ENCODE measurements around the gene DCAF6. TPM values are rescaled to one million over a fixed set of nuclear protein-coding genes. Genes with fewer than 3 reads are reported as not detected.
A peak's percentile ranks its signal among the peaks of the same experiment; 100 is the strongest.

Gene DCAF6
- total RNA-seq, 1 donor: 68.9 TPM

DNA sequence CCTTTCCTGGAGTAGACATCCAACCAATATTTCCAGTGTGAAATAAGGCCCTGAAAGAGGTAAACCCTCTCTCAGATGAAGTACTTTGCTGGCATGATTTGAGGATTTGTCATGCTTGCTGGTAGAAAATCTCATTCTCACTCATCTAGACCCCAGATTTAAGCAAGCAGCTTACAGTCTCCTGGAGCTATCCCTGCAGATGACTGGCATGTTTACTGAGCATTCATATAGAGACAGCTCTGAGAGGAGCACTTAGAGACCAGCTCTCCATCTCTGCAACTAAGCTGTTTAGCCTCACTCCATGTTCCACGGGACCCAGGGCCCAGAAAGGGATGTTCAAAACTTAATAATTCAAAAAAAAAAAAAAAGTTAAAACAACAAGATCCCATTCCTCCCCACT, 166.0 kb downstream of the DCAF6 start:
- no peak for DNase-seq (ENCODE audit: low read depth)
- TF ChIP-seq, protein P1, sequence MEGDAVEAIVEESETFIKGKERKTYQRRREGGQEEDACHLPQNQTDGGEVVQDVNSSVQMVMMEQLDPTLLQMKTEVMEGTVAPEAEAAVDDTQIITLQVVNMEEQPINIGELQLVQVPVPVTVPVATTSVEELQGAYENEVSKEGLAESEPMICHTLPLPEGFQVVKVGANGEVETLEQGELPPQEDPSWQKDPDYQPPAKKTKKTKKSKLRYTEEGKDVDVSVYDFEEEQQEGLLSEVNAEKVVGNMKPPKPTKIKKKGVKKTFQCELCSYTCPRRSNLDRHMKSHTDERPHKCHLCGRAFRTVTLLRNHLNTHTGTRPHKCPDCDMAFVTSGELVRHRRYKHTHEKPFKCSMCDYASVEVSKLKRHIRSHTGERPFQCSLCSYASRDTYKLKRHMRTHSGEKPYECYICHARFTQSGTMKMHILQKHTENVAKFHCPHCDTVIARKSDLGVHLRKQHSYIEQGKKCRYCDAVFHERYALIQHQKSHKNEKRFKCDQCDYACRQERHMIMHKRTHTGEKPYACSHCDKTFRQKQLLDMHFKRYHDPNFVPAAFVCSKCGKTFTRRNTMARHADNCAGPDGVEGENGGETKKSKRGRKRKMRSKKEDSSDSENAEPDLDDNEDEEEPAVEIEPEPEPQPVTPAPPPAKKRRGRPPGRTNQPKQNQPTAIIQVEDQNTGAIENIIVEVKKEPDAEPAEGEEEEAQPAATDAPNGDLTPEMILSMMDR (IDR thresholded peaks at IDR 0.05; ENCODE audit: insufficient read depth, low read length): no peak
- H3K4me3 ChIP-seq (ENCODE audit: low read depth, low read length): no peak overlapping the region

DNA sequence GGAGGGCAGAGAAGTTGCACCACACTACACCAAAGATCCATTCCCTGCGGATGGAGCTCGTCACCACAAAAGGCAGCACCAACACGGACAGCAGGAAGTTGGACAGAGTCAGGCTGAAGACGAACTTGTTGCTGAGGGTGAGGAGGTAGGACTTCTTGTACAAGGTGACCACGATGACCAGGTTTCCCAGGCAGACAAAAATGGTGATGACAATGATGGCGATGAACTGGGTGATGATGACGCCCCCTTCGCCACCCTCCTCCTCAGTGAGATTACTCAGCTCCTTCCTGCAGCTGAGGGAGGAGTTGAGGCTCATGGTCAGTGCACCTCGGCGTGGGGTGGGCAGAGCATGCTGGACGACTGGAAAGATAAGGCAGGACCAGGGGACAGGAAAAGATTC, 168.1 kb downstream of the DCAF6 start:
- H3K4me3 ChIP-seq (ENCODE audit: low read depth, low read length): no peak overlapping the region
- no peak for DNase-seq (ENCODE audit: low read depth)
- TF ChIP-seq, protein P1 (IDR thresholded peaks at IDR 0.05; ENCODE audit: insufficient read depth, low read length): no peak

DNA sequence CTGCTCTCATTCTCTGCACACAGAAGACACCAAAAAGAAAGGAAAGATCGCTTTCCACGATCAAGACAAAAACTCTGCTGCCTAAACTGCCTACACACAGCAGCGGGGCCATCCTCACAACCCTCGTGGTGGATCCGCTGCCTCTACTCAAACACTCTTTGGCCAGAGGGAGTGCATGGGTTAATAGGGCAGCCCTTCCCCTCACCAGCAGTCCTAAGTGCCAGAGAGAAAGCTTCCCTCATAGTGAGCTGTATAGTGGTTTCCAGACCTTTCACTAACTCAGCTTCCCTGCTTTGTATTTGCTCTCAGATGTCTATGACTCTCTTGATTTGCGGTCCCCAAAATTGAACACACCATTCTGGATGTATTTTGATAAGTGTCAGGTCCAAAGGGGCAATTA, 169.4 kb downstream of the DCAF6 start:
- no peak for DNase-seq (ENCODE audit: low read depth)
- TF ChIP-seq, protein P1 (IDR thresholded peaks at IDR 0.05; ENCODE audit: insufficient read depth, low read length): no peak

DNA sequence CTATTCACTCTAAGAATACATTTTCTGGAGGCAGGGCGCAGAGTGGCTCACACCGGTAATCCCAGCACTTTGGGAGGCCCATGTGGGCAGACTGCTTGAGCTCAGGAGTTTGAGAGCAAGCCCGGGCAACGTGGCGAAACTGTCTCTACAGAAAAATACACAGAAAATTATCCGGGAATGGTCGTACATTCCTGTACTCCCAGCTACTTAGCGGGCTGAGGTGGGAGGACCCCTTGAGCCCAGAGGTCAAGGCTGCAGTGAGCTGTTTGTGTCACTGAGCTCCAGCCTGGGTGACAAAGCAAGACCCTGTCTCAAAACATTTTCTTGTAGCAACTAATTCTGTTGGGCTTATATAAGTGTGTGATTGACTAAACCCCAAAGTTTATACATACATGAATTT, 169.8 kb downstream of the DCAF6 start:
- no peak overlapping the region for H3K4me3 ChIP-seq (ENCODE audit: low read depth, low read length)
- no peak for DNase-seq (ENCODE audit: low read depth)
- TF ChIP-seq, protein P1 (IDR thresholded peaks at IDR 0.05; ENCODE audit: insufficient read depth, low read length): no peak

More for the DNA sequence above, 169.4 kb downstream of the DCAF6 start:
- H3K4me3 ChIP-seq (ENCODE audit: low read depth, low read length): no peak overlapping the region

DNA sequence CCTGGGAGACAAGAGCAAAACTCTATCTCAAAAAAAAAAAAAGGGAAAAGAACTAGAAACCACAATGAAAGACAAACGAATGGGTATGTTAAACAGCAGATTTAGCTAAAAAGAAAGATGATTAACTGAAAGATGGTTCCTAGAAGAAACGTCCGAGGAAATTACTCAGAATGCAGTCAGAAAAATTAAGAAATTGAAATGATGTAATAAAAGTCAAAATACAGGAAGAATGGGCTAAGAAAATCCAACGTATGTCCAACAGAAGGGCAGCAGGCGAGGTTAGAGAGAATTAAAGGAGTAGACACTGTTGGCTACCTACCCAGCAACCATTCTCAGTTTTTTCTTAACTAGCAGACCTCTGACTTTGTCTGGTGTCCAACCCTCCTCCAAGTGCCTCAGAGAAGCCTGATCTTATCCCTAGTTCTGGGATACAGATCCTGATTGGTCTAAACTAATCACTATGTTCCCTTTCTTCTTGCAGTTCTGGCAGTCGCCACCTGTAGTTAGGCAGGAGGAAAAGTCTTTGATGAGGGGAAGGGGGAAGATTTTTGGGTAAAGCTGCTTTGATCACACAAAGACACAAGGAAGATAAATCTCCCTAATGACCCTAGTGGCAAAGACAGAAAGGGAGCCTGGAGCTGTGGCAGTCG, 174.5 kb downstream of the DCAF6 start:
- peak; percentile 34 for DNase-seq (ENCODE audit: low read depth)
- TF ChIP-seq, protein P1 (IDR thresholded peaks at IDR 0.05; ENCODE audit: insufficient read depth, low read length): no peak
- H3K4me3 ChIP-seq (ENCODE audit: low read depth, low read length): no peak overlapping the region

DNA sequence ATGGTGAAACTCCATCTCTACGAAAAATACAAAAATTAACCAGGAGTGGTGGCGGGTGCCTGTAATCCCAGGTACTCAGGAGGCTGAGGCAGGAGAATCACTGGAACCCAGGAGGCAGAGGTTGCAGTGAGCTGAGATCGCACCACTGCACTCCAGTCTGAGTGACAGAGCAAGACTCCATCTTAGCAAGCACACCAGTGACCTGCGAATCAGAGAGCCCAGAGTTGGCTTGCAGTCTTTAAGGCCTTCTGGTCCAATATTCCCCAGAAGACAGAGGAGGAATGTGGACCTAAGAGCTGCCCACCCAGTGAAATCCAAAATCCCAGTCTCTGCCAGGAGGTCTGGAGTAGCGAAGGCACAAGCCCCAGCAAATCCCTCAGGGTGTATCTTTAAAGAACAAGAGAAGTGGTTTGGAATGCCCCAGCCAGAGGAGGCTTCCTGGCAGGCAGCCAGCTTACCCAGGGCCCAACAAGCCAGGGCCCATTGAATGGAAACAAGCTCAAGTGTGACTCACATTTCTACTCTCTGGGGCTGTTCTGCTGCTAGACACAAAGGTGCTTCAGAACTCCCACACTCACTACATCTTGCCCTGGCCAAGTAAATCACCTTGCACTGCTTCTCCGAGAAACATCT, 176.3 kb downstream of the DCAF6 start:
- TF ChIP-seq, protein P1 (IDR thresholded peaks at IDR 0.05; ENCODE audit: insufficient read depth, low read length): no peak
- peak; percentile 82 for DNase-seq (ENCODE audit: low read depth)
- no peak overlapping the region for H3K4me3 ChIP-seq (ENCODE audit: low read depth, low read length)

All from fibroblast of the aortic adventitia (primary cell).